HepG2 (cell line): ENCODE results near the gene FAM81A. TPM values are rescaled to one million over a fixed set of nuclear protein-coding genes. Genes with fewer than 3 reads are reported as not detected.

Source experiments
- ATAC-seq: fragments of 200-7000 bp; cut with Tn5 transposase; 3 replicates; pipeline ENCODE4 v1.9.1; 2020; ENCODE audit warnings: mild to moderate bottlenecking, moderate library complexity
- BruUV-seq: library from RNA; stranded (reverse); fragments of 400-500 nt; replicated peaks from 2 replicates; lab custom pipeline; 2021; lab: Mats Ljungman, UMichigan
- CTCF ChIA-PET: fragments of 300-600 bp; formaldehyde crosslinking; extraction: SDS; loops from one replicate; lab custom pipeline; 2021; ENCODE audit warnings: low total read pairs, inconsistent platforms, low intra/inter-chr PET ratio; lab: Yijun Ruan, JAX
- POLR2A ChIA-PET: fragments of 350-600 bp; sonication (Branson Sonifier 250); formaldehyde crosslinking; loops from one replicate; lab custom pipeline; 2020; ENCODE audit warnings: antibody characterized with exemption, inconsistent platforms; lab: Yijun Ruan, JAX
- DNase-seq: peaks from one replicate; pipeline ENCODE4 v3.0.0-alpha.2; 2015; ENCODE audit warnings: low spot score
- FAIRE-seq: peaks from 3 replicates; lab custom pipeline; 2011; peaks lifted over from hg19 to GRCh38; lab: Jason Lieb, UNC
- H2AFZ ChIP-seq: one replicate; pipeline ENCODE4 v1.6.1; 2011; ENCODE audit warnings: low read length, inconsistent platforms
- H3K27ac ChIP-seq: fragments of 300-600 bp; 3 replicates; pipeline ENCODE4 v1.8.0; 2011; ENCODE audit warnings: mixed run types, mild to moderate bottlenecking, mixed read lengths, low read length, inconsistent platforms; ENCODE audit not compliant: insufficient read depth; ENCODE audit errors: extremely low read length
- H3K27me3 ChIP-seq, 2 experiments: fragments of 200-600 bp in 1 of 2; 2 replicates in 1 of 2; 3 replicates in 1 of 2; pipeline versions ENCODE4 v1.6.0 to v1.8.0; 2011; ENCODE audit warnings: low read length in 2 of 2, mild to moderate bottlenecking in 2 of 2, moderate library complexity in 2 of 2, inconsistent platforms in 1 of 2; ENCODE audit not compliant: insufficient read depth in 2 of 2, control insufficient read depth in 1 of 2
- H3K36me3 ChIP-seq, 2 experiments: fragments of 200-600 bp in 1 of 2; replicated peaks in 1 of 2; 2 replicates in 1 of 2; 3 replicates in 1 of 2; pipeline versions ENCODE4 v1.5.1 to v1.8.0; 2011; ENCODE audit warnings: low read length in 2 of 2, inconsistent platforms in 1 of 2; ENCODE audit not compliant: insufficient read depth in 2 of 2, control insufficient read depth in 1 of 2
- H3K4me1 ChIP-seq: 2 replicates; pipeline ENCODE4 v1.5.1; 2012; ENCODE audit warnings: low read length, inconsistent platforms; ENCODE audit not compliant: insufficient read depth
- H3K4me2 ChIP-seq: 2 replicates; pipeline ENCODE4 v1.6.0; 2011; ENCODE audit warnings: low read depth, low read length, inconsistent platforms
- H3K4me3 ChIP-seq, 3 experiments: fragments of 200-600 bp in 1 of 3; sonication (generic), shearing (Covaris generic) in 1 of 3; replicated peaks in 1 of 3; 2 replicates each; pipeline ENCODE4 v1.5.1; 2011 to 2016; ENCODE audit warnings: low read length in 3 of 3, inconsistent platforms in 2 of 3, low read depth in 2 of 3, mild to moderate bottlenecking in 2 of 3, control low read depth in 1 of 3, mixed read lengths in 1 of 3; ENCODE audit not compliant: insufficient read depth in 1 of 3
- H3K79me2 ChIP-seq: one replicate; pipeline ENCODE4 v1.6.1; 2011; ENCODE audit warnings: low read length, inconsistent platforms; ENCODE audit not compliant: insufficient read depth
- H3K9ac ChIP-seq: 2 replicates; pipeline ENCODE4 v1.6.0; 2011; ENCODE audit warnings: mild to moderate bottlenecking, low read depth, low read length, inconsistent platforms; ENCODE audit not compliant: insufficient read depth
- H3K9me3 ChIP-seq: 2 replicates; pipeline ENCODE4 v1.5.1; 2012; ENCODE audit warnings: mild to moderate bottlenecking, low read length
- H4K20me1 ChIP-seq: 2 replicates; pipeline ENCODE4 v1.6.0; 2011; ENCODE audit warnings: inconsistent platforms, mild to moderate bottlenecking, low read length, moderate library complexity; ENCODE audit not compliant: insufficient read depth
- CREB1 ChIP-seq, 2 experiments: fragments of 450-650 bp in 1 of 2; IDR thresholded peaks; 2 replicates each; pipeline ENCODE4 v1.6.1; 2016 to 2017; ENCODE audit warnings: control low read depth in 1 of 2, mild to moderate bottlenecking in 1 of 2, missing compliant biosample characterization in 1 of 2, missing genetic modification characterization in 1 of 2
- FOXP4 ChIP-seq: sonication (generic); formaldehyde crosslinking; IDR thresholded peaks from 2 replicates; pipeline ENCODE4 v1.4.0; 2020; ENCODE audit warnings: missing genetic modification reagents
- HIVEP1 ChIP-seq: sonication (generic); formaldehyde crosslinking; IDR thresholded peaks from 2 replicates; pipeline ENCODE4 v1.4.0; 2020; ENCODE audit warnings: mild to moderate bottlenecking, missing genetic modification reagents
- ZNF235 ChIP-seq: sonication (generic); formaldehyde crosslinking; IDR thresholded peaks from 2 replicates; pipeline ENCODE4 v1.8.1; 2023; ENCODE audit warnings: mild to moderate bottlenecking, missing genetic modification reagents, borderline replicate concordance
- ZSCAN31 ChIP-seq: sonication (generic); formaldehyde crosslinking; IDR thresholded peaks from 2 replicates; pipeline ENCODE4 v1.5.0; 2020; ENCODE audit warnings: low read depth, mild to moderate bottlenecking, missing genetic modification reagents
- WGBS: methylation state at CpG from one replicate; pipeline ENCODE4 v1.1.6; 2017; ENCODE audit warnings: low lambda C conversion rate; 5-methylcytosine and 5-hydroxymethylcytosine counted together
- in situ Hi-C: cut with HindIII; loops from 2 replicates; pipeline ENCODE4 v1.10.0; 2017; ENCODE audit warnings: low pct_unique_long_range_greater_than_20kb; ENCODE audit not compliant: extremely low pct_ligation_motif_present
- intact Hi-C: fragments of 100-400 bp; cut with micrococcal nuclease; formaldehyde crosslinking; loops from one replicate; pipeline ENCODE4 v1.10.0; 2022; ENCODE audit not compliant: unreplicated experiment
- polyA plus RNA-seq, 8 experiments: library from polyadenylated mRNA; depleted of rRNA in 3 of 8; stranded (reverse) in 7 of 8; unstranded in 1 of 8; fragments of >200 nt; fragmentation: Illumina TruSeq in 4 of 8; extraction: Trizol in 4 of 8; gene quantifications; 2 replicates each; pipeline versions ENCODE4 v1.2.1 to v1.2.3, GENCODE V29; 2011 to 2016; ENCODE audit warnings: low read depth in 4 of 8, missing spikeins in 1 of 8, mixed read lengths in 1 of 8; ENCODE audit not compliant: insufficient read depth in 1 of 8
- total RNA-seq, 5 experiments: library from RNA; depleted of rRNA; stranded (reverse); fragments of >200 nt; fragmentation: Illumina TruSeq; extraction: Trizol; gene quantifications; 2 replicates each; pipeline ENCODE4 v1.2.3, GENCODE V29; 2016; ENCODE audit warnings: low read depth in 1 of 5

FAM81A gene
- total and polyA plus RNA-seq, 2 of the 13 experiments (the other 11 are each of a cell fraction or from before 2014, with no cell fraction given), result 0.09 TPM; not detected in 1

- H3K9me3 ChIP-seq, result no peaks in the 10 kb centered on the region
- no TSS peak for BruUV-seq
- in situ Hi-C loops, result no loop called here
- FAIRE-seq (no peak), ATAC-seq (no peak), DNase-seq (no peak)
- no peak overlapping the region; the same call in 1 of the 2 replicates for H3K4me2 ChIP-seq
- no peak overlapping the region for H3K27ac ChIP-seq
- H3K4me1 ChIP-seq, result peaks cover 31% of the 10 kb centered on the region
- no peaks in the 10 kb centered on the region for H3K36me3 ChIP-seq
- H3K9ac ChIP-seq, result no peak overlapping the region
- peaks cover 0 to 53% of the 10 kb centered on the region in 2 experiments; a peak in 4 of 5 replicates for H3K27me3 ChIP-seq
- H3K79me2 ChIP-seq, result no peaks in the 10 kb centered on the region
- no peak overlapping the region for H3K4me3 ChIP-seq
- CTCF ChIA-PET, result no interaction called here
- no peak overlapping the region for H2AFZ ChIP-seq
- intact Hi-C loops, result no loop called here
- 26% methylated on average over 7 of the region's 7 CpGs for WGBS
- no peak for TF ChIP-seq ZNF235 (CRISPR knock-in tag)
- TF ChIP-seq FOXP4 (CRISPR knock-in tag), result no peak
- no peak for TF ChIP-seq ZSCAN31 (CRISPR knock-in tag)
- no peak for TF ChIP-seq HIVEP1 (CRISPR knock-in tag)
- TF ChIP-seq CREB1 (IDR thresholded peaks at IDR 0.05), result no peak
- no peak for TF ChIP-seq CREB1 (CRISPR knock-in tag; IDR thresholded peaks at IDR 0.05)
- TF ChIP-seq, all 625 proteins: peak for 0
- POLR2A ChIA-PET, result no interaction called here
- H4K20me1 ChIP-seq, result no peaks in the 10 kb centered on the region
These were observed 38.4 kb upstream of the FAM81A start for GRCh38 chr15:59399465-59400102.
